Hematopoietic multipotent progenitor cell treated with erythropoietin and hydrocortisone succinate and interleukin-3 and kit ligand, for 4 days (in vitro differentiated cells): Measurements from ENCODE around the gene ANAPC7.
"Not testable (repeated sequence)": the region's sequence is repeated elsewhere in the genome, so short reads cannot be mapped to it uniquely, and the experiment has no call there.

ENCODE experiments used
- DNase-seq: peaks from one replicate; pipeline ENCODE4 v3.0.0-alpha.2; 2015

Gene ANAPC7

DNA sequence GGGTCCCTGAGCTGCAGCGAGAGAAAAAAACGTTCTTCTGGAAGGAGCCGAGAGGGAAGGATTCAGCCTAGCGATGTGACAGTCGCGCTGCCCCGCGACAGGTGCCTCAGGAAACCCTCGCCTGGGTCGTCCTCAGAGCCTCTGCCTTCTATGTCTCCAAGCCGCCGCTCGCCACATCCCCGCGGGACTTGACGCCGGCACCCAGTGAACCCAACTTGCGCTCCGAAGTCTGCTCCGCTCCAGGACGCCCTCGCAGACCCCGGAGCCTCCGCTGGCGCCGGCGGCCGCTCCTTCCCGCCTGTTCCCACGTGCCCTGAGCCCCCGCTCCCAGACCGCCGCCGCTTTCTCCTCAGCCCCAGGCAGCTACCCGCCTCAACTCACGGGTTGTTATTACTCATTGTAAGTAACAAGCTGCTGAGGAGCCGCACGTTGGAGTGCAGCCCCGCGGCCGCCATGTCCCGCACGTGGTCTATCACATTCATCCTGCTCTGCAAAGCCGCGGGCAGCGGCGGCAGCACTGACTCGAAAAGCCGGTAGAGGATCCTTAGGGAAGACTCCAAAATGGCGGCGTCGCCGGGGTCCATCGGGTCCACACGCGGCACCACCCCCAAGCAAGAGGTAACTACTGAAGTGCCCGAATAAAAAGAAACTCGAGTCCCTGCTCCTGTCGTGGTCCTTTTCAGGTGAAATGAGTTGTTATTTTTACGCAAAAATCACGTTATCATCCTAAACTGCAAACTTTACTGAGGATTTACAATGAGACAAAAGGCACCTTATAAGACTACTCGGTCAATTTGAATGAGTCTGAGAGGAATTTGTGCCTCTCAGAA lies at the start of gene ANAPC7:
Gene ANAPC7 (minus strand): TSS at position 563 of the 830 bp plus-strand sequence. CDS start 81 bp downstream, at position 482.
- peak; percentile 96 for DNase-seq

DNA sequence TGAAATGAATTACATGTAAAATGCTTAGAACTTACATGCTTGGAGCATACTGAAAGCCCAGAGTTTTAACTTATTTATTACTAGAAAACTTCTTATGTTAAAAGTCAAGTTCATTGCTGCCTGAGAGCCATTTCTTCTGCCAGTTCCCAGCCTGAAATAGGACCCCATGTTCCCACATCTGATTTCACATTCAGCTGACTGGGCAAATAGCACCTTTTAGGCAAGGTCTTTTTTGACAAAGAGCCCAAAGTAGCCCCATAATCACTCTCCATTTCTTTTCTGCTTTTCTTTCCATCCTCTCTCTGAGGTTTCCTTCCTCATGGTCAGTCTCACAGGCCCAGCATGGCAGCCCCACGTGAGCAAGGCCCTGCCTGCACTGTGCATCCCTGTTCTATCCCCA lies 47.8 kb upstream of the ANAPC7 start:
- DNase-seq, result no peak

DNA sequence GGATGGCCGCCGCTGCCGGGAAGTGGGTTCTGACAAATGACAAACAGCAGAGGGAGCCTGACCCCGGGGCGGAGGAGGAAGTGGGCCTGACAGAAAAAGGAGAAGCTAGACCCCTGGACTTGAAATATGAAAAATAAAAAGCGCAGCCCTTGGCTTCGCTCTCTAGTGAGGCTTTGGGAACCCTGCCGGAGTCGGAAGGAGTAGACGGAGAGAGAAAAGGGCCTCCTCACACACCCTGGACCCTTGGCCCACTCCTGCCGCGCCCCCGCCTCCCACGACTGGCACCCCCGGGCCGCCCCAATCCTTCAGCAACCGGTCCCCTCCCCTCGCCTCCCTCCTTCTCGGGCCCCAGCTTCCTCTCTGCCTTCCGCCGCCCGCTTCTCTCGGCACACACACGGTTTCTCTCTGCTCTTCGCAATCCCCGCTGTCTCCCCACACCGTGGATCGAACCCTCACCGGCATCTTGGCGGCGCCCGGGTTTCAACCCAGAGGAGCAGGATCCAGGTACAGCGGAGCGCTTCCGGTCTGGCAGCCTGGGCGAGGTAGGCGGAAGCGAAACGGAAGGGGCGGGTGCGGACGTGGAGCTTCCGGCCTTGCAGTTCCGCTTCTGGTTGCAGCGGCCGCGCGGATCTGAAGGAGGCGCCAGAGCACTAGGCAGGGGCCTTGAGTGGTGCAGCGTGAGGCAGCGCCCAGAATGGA lies 46.4 kb upstream of the ANAPC7 start, which contains the start of gene ARPC3:
Gene ARPC3 (minus strand): TSS at position 539 of the 699 bp plus-strand sequence. CDS start 77 bp downstream, at position 462.
- peak; percentile 99 for DNase-seq

- no peak for DNase-seq
Observed at GRCh38 chr12:110444455-110444854, 40.9 kb upstream of the ANAPC7 start.

- DNase-seq, result no peak
Observed at GRCh38 chr12:110436231-110436630, 32.7 kb upstream of the ANAPC7 start.

DNA sequence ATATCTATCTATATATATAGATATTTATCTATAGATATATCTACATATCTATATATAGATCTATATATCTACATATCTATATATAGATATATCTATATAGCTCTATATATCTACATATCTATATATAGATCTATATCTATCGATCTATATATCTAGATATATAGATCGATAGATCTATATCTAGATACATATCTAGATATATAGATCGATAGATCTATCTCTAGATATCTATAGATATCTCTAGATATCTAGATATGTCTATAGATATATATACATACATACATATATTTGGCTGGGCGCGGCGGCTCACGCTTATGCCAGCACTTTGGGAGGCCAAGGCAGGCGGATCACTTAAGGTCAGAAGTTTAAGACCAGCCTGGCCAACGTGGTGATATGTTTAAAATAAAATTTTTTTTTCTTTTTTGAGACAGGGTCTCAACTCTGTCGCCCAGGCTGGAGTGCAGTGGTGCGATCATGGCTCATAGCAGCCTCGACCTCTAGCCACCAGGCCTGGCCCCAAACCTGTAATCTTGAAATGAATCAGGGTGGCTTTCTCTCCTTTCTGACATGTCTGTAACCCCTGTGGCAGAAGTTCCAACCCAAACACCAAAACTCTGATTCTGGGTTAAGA lies 28.6 kb upstream of the ANAPC7 start:
- no peak for DNase-seq

GRCh38 chr12:110429676-110430075 lies 26.2 kb upstream of the ANAPC7 start:
- DNase-seq, result not testable (repeated sequence)

DNA sequence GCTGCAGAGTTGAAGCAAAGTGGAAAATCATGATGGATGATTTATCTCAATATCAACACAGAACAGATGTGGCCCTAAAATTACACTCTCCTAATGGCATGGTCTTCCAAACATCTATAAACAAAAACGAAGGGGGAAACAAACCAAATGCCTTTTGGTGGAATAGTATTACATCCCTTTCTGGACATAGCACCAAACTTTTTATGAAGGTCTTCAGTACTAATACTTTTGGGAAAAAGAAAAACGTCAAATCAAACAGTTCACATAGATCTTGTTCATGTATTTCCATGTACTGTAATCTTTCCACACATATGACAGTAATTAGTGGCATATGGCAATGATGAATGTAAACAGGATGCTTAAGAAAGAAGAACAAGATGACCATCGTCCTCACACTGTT lies 22.9 kb upstream of the ANAPC7 start:
- no peak for DNase-seq

DNA sequence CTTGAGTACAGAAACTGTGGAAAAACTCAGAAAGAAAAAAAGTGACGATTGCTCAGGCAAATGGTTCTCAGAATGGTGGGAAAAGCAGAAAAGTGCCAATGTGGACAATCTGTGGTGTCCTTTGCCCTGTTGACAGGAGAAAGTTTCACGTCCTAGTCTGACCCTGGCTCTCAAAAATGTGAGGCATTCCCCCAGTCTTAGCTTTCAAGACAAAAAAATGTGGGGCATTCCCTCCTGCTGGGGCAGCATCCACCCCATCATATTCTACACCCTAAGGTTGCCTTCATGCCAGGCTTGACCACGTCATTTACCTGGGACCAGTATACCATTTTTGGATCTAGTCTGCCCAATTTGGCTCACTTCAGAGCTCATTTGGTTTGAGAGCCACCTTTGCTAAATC lies 20.7 kb upstream of the ANAPC7 start:
- no peak for DNase-seq

- no peak for DNase-seq
Observed at GRCh38 chr12:110421701-110422100, 18.2 kb upstream of the ANAPC7 start.

GRCh38 chr12:110421159-110421661 lies 17.7 kb upstream of the ANAPC7 start:
- DNase-seq, result peak; percentile 56

- DNase-seq, result not testable (repeated sequence)
Observed at GRCh38 chr12:110420644-110421043, 17.1 kb upstream of the ANAPC7 start.

DNA sequence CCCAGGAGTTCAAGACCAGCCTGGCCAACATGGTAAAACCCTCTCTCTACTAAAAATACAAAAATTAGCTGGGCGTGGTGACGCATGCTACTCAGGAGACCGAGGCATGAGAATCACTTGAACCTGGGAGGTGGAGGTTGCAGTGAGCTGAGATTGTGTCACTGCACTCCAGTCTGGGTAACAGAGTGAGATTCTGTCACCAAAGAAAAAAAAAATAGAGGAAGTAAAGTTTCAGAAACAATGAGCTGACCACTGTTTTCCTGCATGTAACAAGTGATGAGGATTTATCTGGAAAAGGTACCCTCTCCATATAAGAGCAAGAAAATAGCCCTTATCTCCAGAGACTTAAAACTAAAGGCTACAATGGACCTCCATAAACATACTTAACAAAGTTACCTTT lies 13.6 kb upstream of the ANAPC7 start:
- DNase-seq, result peak; percentile 57

DNA sequence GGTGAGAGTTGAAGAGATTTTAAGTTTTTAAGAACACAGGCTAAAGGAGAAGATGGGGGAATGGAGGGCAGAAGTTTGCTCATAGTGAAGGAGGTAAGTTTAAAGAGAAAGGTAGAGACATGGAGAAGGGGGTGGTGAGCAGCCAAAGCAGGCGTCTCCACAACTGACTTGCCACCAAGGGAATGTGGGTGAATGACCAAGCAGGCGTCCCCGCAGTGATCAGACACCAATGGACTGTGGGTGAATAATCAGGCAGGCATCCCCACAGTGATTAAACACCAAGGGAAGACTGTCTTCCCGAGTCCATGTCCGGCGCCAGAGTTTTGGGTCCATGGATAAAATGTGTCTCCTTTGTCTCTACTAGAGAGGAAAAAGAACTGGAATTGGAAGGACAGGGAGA lies 6.6 kb upstream of the ANAPC7 start:
- DNase-seq, result not testable (repeated sequence)

GRCh38 chr12:110405126-110405662 lies 1.7 kb upstream of the ANAPC7 start:
- DNase-seq, result peak; percentile 38

- DNase-seq, result peak; percentile 90
Observed at GRCh38 chr12:110403976-110404682, 621 bp upstream of the ANAPC7 start.

- DNase-seq, result no peak
Observed at GRCh38 chr12:110382683-110383082, 20.8 kb downstream of the ANAPC7 start.

- DNase-seq, result no peak
Observed at GRCh38 chr12:110379631-110380030, 23.9 kb downstream of the ANAPC7 start.

- DNase-seq, result no peak
Observed at GRCh38 chr12:110379197-110379596, 24.3 kb downstream of the ANAPC7 start.

DNA sequence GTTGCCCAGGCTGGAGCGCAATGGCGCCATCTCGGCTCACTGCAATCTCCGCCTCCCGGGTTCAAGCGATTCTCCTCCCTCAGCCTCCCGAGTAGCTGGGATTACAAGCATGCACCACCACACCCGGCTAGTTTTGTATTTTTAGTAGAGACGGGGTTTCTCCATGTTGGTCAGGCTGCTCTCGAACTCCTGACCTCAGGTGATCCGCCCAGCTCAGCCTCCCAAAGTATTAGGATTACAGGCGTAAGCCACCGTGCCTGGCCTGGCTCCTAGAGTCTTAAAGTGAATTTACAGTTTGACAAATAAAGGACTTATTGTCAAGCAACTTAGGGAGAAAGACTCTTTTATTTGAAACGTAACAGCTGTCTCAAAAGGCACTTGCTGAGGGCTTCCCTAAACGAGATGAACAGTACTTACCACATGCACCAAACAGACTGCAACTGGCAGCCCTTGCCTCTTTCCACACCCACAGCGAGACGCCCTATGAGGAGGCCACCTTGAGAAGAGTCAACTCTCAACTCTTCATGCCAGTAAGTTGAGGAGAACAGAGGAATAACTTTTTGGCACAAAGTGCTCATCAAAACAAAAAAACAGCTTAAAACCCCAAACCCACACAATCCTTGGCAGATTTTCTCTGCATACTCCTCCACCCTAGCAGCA lies 25.2 kb downstream of the ANAPC7 start:
- not testable (repeated sequence) for DNase-seq

DNA sequence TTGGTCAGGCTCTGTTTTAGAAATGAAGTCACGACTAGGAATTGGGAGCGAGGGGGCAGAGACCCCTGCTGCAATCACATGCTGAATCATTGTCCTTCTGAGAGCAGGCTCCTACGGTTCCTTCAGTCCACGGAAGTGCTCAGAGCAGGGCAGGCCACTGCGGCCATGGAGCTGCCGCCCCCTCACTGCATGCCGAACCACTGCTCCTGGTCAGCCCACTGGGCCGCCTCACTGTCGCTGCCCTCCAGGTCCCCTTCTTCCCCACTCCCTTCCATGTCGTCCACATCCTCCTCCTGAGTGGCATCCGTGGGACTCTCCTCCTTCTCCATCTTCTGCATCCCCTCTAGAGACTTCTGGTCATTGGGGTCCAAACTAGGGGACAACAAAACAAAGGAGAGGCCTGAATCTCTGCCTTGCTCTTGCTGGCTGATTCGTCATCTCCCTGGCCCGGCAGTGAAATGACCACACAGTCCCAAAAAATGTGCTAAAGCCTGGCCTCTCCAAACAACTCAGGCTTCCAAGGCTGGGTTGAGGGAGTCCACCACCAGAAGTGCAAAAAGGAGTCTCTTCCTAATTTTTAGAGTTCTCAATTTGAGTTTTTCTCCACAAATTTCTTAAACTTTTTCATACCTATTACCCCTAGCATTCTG lies 29.4 kb downstream of the ANAPC7 start:
- no peak for DNase-seq
